ENCODE data around the gene PLEKHA3.

The PLEKHA3 gene

DNA sequence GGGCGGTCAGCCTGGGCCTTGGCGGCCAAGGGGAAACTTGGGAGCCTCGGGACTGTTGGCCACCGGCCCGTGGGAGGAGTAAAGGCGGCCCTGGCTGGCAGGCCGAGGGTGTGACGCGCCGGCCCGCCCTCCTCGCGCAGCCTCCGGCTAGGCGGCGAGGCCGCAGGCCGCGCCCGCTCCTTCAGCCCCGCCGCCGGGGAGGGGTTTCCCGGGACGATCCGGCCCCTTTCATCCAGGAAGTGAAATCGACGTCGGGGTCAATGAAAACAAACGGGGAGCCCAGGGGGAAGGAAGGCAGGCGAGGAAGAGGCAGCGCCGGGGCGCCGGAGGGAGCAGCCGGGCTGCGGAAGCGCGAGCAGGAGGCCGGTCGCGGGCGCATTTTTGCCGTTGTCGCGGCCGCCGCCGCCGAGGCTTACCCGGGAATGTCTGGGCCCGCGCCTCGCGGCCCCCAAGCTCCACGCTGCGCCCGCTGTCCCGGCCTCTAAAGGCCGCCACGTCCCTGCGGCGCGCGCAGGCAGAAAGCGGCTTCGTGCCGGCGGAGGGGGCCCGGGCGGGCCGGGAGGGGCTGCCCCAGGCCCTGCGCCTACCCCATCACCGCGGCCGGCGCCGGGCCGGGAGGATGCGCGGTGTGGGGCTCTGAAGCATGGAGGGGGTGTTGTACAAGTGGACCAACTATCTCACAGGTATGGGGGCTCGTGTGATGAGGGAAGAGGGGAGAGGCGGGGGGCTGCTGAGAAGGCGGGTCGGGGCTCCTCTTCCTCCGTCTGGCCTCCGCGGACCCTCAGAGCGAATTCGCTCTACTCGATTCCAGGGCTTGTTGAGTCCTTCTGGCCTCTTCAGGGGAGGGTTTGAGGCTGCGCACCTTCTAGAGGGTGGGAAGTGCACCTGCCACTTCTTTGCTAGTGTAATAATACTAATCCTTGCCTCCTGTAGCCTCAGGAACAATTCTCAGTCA, at the start of gene PLEKHA3:
Gene PLEKHA3 (plus strand): TSS at position 231 of the 955 bp plus-strand sequence. CDS start 413 bp downstream, at position 644.
- TF ChIP-seq, protein P1, sequence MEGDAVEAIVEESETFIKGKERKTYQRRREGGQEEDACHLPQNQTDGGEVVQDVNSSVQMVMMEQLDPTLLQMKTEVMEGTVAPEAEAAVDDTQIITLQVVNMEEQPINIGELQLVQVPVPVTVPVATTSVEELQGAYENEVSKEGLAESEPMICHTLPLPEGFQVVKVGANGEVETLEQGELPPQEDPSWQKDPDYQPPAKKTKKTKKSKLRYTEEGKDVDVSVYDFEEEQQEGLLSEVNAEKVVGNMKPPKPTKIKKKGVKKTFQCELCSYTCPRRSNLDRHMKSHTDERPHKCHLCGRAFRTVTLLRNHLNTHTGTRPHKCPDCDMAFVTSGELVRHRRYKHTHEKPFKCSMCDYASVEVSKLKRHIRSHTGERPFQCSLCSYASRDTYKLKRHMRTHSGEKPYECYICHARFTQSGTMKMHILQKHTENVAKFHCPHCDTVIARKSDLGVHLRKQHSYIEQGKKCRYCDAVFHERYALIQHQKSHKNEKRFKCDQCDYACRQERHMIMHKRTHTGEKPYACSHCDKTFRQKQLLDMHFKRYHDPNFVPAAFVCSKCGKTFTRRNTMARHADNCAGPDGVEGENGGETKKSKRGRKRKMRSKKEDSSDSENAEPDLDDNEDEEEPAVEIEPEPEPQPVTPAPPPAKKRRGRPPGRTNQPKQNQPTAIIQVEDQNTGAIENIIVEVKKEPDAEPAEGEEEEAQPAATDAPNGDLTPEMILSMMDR (IDR thresholded peaks at IDR 0.05; ENCODE audit: control insufficient read depth, extremely low read depth, insufficient read depth): no peak
- peak within 1 kb of the TSS; percentile 74 for H3K4me3 ChIP-seq (ENCODE audit: low read depth, low read length)
- DNase-seq (ENCODE audit: low read depth): no peak

- TF ChIP-seq, protein P1 (IDR thresholded peaks at IDR 0.05; ENCODE audit: control insufficient read depth, extremely low read depth, insufficient read depth): no peak
- no peak overlapping the region for H3K4me3 ChIP-seq (ENCODE audit: low read depth, low read length)
- no peak for DNase-seq (ENCODE audit: low read depth)
These were observed 43.6 kb upstream of the PLEKHA3 start for GRCh38 chr2:178436662-178437061.

GRCh38 chr2:178441426-178441825, 38.8 kb upstream of the PLEKHA3 start:
- DNase-seq (ENCODE audit: low read depth): no peak
- TF ChIP-seq, protein P1 (IDR thresholded peaks at IDR 0.05; ENCODE audit: control insufficient read depth, extremely low read depth, insufficient read depth): no peak
- H3K4me3 ChIP-seq (ENCODE audit: low read depth, low read length): no peak overlapping the region

DNA sequence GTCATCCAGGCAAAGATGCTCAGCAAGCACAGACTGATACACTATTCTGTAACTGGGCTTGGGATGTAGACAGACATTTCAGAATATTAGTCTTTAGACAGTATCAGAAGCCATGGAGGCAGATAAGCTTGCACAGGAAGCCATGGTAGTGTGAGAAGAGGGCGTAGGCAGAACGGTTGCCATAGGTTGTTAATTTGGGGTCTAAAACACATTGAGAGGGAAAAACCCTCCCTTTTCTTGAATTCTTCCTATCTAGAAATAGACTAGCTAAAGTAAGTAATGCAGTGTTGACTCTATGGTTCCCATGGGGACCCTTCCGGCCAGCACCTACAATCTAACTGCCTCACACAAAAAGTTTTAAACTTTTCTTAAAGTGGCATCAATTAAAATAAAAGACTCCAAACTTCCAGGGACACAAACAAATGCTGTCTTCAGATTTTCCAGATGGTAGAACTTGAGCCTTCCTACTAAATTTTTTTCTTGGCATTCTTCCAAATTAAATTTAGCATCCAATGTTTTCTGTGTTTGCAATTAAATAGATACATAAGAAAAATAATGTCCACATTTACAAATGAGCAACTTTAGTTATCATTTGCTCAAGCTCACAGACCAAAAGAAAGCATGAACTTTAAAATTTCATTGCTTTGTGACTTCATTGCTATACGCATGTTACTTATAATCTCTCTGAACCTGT, 31.1 kb upstream of the PLEKHA3 start:
- H3K4me3 ChIP-seq (ENCODE audit: low read depth, low read length): peak overlapping the region; percentile 59
- no peak for DNase-seq (ENCODE audit: low read depth)
- TF ChIP-seq, protein P1 (IDR thresholded peaks at IDR 0.05; ENCODE audit: control insufficient read depth, extremely low read depth, insufficient read depth): no peak

GRCh38 chr2:178449700-178450523, 30.3 kb upstream of the PLEKHA3 start:
- no peak for DNase-seq (ENCODE audit: low read depth)
- peak overlapping the region; percentile 59 for H3K4me3 ChIP-seq (ENCODE audit: low read depth, low read length)
- TF ChIP-seq, protein P1 (IDR thresholded peaks at IDR 0.05; ENCODE audit: control insufficient read depth, extremely low read depth, insufficient read depth): no peak

- TF ChIP-seq, protein P1 (IDR thresholded peaks at IDR 0.05; ENCODE audit: control insufficient read depth, extremely low read depth, insufficient read depth): no peak
- DNase-seq (ENCODE audit: low read depth): no peak
- peak overlapping the region; percentile 59 for H3K4me3 ChIP-seq (ENCODE audit: low read depth, low read length)
These were observed 29.8 kb upstream of the PLEKHA3 start for GRCh38 chr2:178450524-178450773.
